22Rv1 (cell line): Measurements from ENCODE around the gene OR8J3.

Source experiments
- H3K27ac ChIP-seq: fragments of 450-650 bp; 2 replicates; pipeline ENCODE4 v1.5.1; 2017
- CTCF ChIP-seq: fragments of 450-650 bp; IDR thresholded peaks from 2 replicates; pipeline ENCODE4 v1.5.1; 2017; ENCODE audit warnings: mild to moderate bottlenecking
- ZFX ChIP-seq: fragments of 450-650 bp; IDR thresholded peaks from 2 replicates; pipeline ENCODE4 v1.6.1; 2017; ENCODE audit warnings: antibody characterized with exemption, borderline replicate concordance

Gene OR8J3

GRCh38 chr11:56140151-56140661 lies at the start of gene OR8J3:
OR8J3 (minus strand) TSS chr11:56140201; CDS start chr11:56137718, 2,483 bp downstream.
- no peak within 1 kb of the TSS for H3K27ac ChIP-seq
- TF ChIP-seq CTCF = no peak
- no peak for TF ChIP-seq ZFX

GRCh38 chr11:56188602-56189001 lies 48.6 kb upstream of the OR8J3 start:
- TF ChIP-seq ZFX (no peak), CTCF (no peak)
- no peak overlapping the region for H3K27ac ChIP-seq

- no peak for TF ChIP-seq ZFX
- TF ChIP-seq CTCF = no peak
- no peak overlapping the region for H3K27ac ChIP-seq
These were observed 43.5 kb upstream of the OR8J3 start for GRCh38 chr11:56183459-56183858.

- H3K27ac ChIP-seq = no peak within 1 kb of the TSS
- TF ChIP-seq CTCF (no peak), ZFX (no peak)
These were observed 36.3 kb upstream of the OR8J3 start, which contains the start of gene OR5J2 for GRCh38 chr11:56176318-56176717. OR5J2 (plus strand) TSS chr11:56176618; CDS start chr11:56176618, 0 bp downstream.

- no peak for TF ChIP-seq CTCF
- TF ChIP-seq ZFX = no peak
- no peak overlapping the region for H3K27ac ChIP-seq
These were observed 32.3 kb upstream of the OR8J3 start for GRCh38 chr11:56172256-56172830.

GRCh38 chr11:56163804-56164203 lies 23.8 kb upstream of the OR8J3 start:
- no peak overlapping the region for H3K27ac ChIP-seq
- no peak for TF ChIP-seq CTCF
- no peak for TF ChIP-seq ZFX

GRCh38 chr11:56160217-56160616 lies 20.2 kb upstream of the OR8J3 start, which contains the start of gene OR8K5:
OR8K5 (minus strand) TSS chr11:56160317; CDS start chr11:56160317, 0 bp downstream.
- no peak within 1 kb of the TSS for H3K27ac ChIP-seq
- TF ChIP-seq ZFX (no peak), CTCF (no peak)
